NCI-H82 treated with DMSO at 0.1 percent for 48 hours (cell line): Measurements from ENCODE around the gene HEMGN.
"Not testable (repeated sequence)": the region's sequence is repeated elsewhere in the genome, so short reads cannot be mapped to it uniquely, and the experiment has no call there.

Experiments used
- DNase-seq: peaks from one replicate; lab custom pipeline; 2025; ENCODE audit not compliant: unreplicated experiment; lab: John Stamatoyannopoulos, UW

HEMGN gene

GRCh38 chr9:97938081-97938644, at the start of gene HEMGN:
Gene HEMGN (minus strand): TSS chr9:97938172. CDS start chr9:97938136, 36 bp downstream.
- no peak for DNase-seq

GRCh38 chr9:97987487-97987886, 49.5 kb upstream of the HEMGN start:
- DNase-seq = no peak

GRCh38 chr9:97985058-97985861, 47.3 kb upstream of the HEMGN start:
- DNase-seq = no peak

GRCh38 chr9:97984188-97985057, 46.5 kb upstream of the HEMGN start:
- DNase-seq = peak; percentile 15

- no peak for DNase-seq
Measured at GRCh38 chr9:97983589-97984187, 45.7 kb upstream of the HEMGN start.

- DNase-seq = peak; percentile 57
Measured at GRCh38 chr9:97982683-97983588, 45.0 kb upstream of the HEMGN start, which contains the start of gene ANP32B. Gene ANP32B (plus strand): TSS chr9:97983341. CDS start chr9:97983556, 215 bp downstream.

GRCh38 chr9:97981846-97982682, 44.1 kb upstream of the HEMGN start:
- peak; percentile 8 for DNase-seq

GRCh38 chr9:97980918-97981845, 43.2 kb upstream of the HEMGN start:
- peak; percentile 18 for DNase-seq

- DNase-seq = no peak
Measured at GRCh38 chr9:97980479-97980803, 42.5 kb upstream of the HEMGN start.

- peak; percentile 23 for DNase-seq
Measured at GRCh38 chr9:97979788-97980478, 42.0 kb upstream of the HEMGN start.

- peak; percentile 80 for DNase-seq
Measured at GRCh38 chr9:97978371-97979130, 40.6 kb upstream of the HEMGN start.

- DNase-seq = not testable (repeated sequence)
Measured at GRCh38 chr9:97976633-97977032, 38.7 kb upstream of the HEMGN start.

GRCh38 chr9:97975376-97975775, 37.4 kb upstream of the HEMGN start:
- no peak for DNase-seq

GRCh38 chr9:97972753-97973152, 34.8 kb upstream of the HEMGN start:
- DNase-seq = no peak

GRCh38 chr9:97970165-97970564, 32.2 kb upstream of the HEMGN start:
- no peak for DNase-seq

GRCh38 chr9:97969014-97969413, 31.0 kb upstream of the HEMGN start:
- no peak for DNase-seq

GRCh38 chr9:97966493-97966892, 28.5 kb upstream of the HEMGN start:
- DNase-seq = no peak
